ENCODE results near the gene AHCY.
"Not testable (repeated sequence)": the region's sequence is repeated elsewhere in the genome, so short reads cannot be mapped to it uniquely, and the experiment has no call there.

AHCY gene

GRCh38 chr20:34252431-34253086 is 50.6 kb downstream of the AHCY start:
- not testable (repeated sequence) for DNase-seq

DNA sequence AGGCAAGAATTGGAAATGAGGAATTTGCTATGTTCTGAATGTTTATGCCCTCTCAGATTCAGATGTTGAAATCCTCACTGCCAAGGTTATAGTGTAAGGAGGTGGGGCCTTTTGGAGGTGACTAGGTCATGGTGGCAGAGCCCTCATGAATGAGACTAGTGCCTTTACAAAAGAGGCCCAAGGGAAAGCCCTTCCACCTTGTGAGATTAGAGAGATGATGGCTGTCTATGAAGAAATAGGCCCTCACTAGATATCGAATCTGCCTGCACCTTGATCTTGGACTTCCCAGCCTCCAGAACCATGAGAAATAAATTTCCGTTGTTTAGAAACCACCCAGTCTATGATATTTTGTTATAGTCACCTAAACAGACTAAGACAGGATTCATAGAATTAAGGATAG is 51.5 kb downstream of the AHCY start:
- DNase-seq = no peak

- no peak for DNase-seq
These were observed 53.1 kb downstream of the AHCY start for GRCh38 chr20:34250005-34250404.

DNA sequence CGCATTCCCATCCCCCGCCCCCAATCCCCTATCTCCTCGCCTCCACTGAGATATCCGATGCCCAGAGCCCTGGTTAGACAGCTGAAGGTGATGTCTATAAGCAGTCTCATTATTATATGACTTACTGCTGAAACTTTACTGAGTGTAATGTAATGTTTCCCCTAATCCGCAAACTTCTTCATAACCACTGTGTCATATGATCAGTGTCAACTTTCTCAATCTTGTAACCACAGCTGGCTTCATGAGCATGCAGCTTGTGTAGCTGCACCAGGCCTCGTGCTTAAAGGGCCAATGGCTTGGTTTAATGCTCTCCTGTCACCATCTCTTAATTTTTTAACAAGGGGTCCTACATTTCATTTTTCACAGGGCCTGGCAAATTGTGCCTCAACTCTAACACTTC is 53.9 kb downstream of the AHCY start:
- no peak for DNase-seq

DNA sequence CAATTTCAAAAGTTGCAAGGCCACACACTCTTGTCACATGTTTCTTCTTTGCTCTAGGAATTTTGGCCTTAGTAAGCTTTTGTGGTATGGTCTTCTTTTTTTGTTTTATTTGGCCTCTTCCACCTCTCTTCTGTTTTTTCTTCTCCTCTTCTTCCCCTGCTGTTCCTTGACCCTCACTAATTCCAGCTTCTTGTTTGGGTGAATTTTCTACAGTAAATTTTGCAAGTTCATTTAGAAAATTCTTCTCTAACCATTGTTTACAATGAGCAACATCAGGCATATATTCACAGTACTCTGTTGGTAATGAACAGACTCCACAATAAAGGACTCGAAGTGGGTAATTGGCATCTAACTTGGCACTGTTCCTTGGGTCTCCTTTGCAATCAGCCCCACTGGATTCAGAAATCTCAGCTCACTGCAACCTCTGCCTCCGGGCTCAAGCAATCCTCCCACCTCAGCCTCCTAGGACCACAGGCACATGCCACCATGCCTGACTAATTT is 57.0 kb downstream of the AHCY start:
- DNase-seq = no peak

GRCh38 chr20:34243377-34243776 is 59.8 kb downstream of the AHCY start:
- DNase-seq = no peak

- no peak for DNase-seq
These were observed 60.3 kb downstream of the AHCY start for GRCh38 chr20:34242879-34243278.

GRCh38 chr20:34242015-34242414 is 61.1 kb downstream of the AHCY start:
- not testable (repeated sequence) for DNase-seq

DNA sequence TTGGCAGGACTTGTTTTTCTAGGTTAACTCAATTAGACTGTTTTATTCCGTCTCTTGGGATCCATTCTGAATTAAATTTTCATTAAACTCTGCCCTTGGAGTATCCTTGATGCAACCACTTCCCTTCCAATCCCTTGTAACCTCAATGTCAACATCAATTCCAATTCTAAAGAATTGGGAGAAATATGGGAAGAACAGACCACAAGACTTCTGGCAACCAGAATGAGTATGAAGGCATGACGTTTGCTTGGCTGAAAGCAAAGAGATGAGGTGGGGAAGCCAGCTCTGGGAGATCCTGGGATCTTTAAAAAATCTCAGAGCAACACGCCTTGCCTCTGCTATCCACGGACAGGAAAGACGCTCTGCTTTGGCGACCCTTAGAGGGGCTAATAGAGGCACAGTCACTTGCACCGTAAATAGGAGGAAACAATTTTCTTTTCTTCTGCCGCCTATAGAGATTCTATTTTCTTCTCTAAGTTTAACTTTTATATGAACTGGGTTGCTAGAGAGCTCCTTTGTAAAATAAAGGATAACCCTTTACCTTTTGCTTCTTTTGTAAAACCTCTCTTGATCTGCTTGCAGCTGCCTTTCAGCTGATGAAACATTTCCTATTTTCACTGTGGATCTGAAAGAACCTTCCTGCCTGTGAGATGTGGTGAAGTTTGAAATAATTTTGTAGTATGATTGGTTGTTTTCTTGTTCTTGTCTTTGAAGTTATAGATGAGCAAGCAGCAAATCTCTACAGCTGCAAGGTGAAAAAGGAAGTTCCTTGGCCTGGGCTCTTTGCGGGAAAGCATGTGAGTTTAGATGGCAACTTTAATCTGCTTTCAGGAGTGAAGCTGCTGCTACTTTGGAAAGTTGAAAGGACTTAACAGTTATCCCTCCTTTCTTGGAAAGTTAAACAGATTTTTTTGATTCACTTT is 62.2 kb downstream of the AHCY start, which contains the start of gene ASIP:
ASIP (plus strand) TSS at position 731 of the 923 bp plus-strand sequence. CDS start 18,952 bp downstream, outside the sequence.
- no peak for DNase-seq

GRCh38 chr20:34240121-34240520 is 63.0 kb downstream of the AHCY start:
- DNase-seq = no peak

GRCh38 chr20:34237942-34238341 is 65.2 kb downstream of the AHCY start:
- DNase-seq = no peak

DNA sequence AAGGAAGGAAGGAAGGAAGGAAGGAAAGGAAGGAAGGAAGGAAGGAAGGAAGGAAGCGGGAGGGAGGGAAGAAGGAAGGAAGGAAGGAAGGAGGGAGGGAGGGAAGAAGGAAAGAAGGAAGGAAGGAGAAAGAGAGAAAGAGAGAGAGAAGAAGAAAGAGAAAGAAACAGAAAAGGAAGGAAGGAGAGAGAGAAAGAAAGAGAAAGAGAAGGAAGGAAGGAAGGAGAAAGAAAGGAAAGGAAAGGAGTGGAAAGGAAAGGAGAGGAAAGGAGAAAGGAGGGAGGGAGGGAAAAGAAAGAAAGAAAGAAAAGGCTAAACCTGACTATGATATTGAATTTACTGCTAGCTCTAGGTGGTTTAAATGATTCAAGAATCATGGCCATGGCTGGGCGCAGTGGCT is 67.3 kb downstream of the AHCY start:
- no peak for DNase-seq

DNA sequence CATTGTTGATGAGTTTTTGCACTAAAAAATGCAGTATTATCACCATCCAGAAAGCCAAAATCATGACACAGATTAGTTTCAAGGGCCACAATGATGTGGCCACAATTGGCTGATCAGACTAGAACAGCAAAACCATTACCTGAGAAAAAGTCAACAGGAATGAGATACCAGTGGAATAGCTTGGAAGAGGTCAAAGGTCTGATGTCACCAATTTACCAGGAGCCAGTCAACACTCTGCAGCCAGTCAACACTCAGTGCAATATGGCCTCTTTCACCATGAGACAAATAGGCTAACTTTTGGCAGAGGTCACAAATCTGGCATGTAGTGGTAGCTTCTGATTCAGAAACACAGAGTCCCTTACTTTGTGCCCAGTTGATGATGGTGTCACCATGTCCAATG is 69.5 kb downstream of the AHCY start:
- no peak for DNase-seq

DNA sequence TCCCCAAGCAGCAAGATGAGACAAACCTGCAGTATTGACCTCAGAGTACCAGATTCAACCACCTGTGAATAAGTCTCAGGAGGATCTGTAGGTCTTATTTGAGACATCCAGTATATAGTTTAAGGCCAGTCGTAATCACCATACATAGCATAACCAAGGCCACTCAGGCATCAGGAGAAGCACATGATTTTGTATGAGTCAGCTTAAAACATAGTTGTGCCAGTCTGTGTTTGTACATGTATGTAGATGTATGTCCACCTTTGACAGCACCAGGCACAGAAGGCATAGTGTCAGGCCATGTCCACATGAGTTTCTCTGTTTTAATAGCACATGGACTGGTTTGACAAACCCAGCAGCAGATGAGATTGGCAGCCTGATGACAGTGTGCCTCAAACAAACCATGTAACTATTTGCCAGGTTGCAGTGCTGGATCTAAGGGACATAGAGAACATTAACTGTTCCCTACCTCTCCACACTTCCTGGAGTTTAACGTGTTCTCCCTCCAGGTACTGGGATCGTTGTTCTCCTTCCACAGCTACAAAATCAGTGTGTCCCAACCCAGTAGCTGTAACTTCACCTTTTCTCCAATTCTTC is 70.6 kb downstream of the AHCY start:
- DNase-seq = no peak

- DNase-seq = no peak
These were observed 71.5 kb downstream of the AHCY start for GRCh38 chr20:34231634-34232033.
